Measurements from ENCODE around the gene APOBEC3G.

APOBEC3G gene

GRCh38 chr22:39128508-39128907, 51.4 kb downstream of the APOBEC3G start:
- no peak for DNase-seq

- DNase-seq: no peak
Observed at GRCh38 chr22:39129081-39129480, 52.0 kb downstream of the APOBEC3G start.

GRCh38 chr22:39129746-39130145, 52.7 kb downstream of the APOBEC3G start:
- DNase-seq: no peak

GRCh38 chr22:39130152-39130704, 53.2 kb downstream of the APOBEC3G start:
- DNase-seq: no peak

GRCh38 chr22:39130892-39131855, 54.1 kb downstream of the APOBEC3G start:
- DNase-seq: no peak

GRCh38 chr22:39132281-39132680, 55.2 kb downstream of the APOBEC3G start:
- no peak for DNase-seq

GRCh38 chr22:39132871-39133524, 55.9 kb downstream of the APOBEC3G start:
- DNase-seq: no peak

- DNase-seq: no peak
Observed at GRCh38 chr22:39133871-39134270, 56.8 kb downstream of the APOBEC3G start.

GRCh38 chr22:39134366-39135091, 57.5 kb downstream of the APOBEC3G start:
- DNase-seq: no peak

- no peak for DNase-seq
Observed at GRCh38 chr22:39135092-39135896, 58.2 kb downstream of the APOBEC3G start.

- DNase-seq: no peak
Observed at GRCh38 chr22:39136317-39136716, 59.2 kb downstream of the APOBEC3G start.
